NCI-H82 (cell line): ENCODE measurements around the gene SHC1.

ENCODE experiments used
- DNase-seq: peaks from one replicate; lab custom pipeline; 2025; lab: John Stamatoyannopoulos, UW

Gene SHC1

GRCh38 chr1:154970631-154971340 lies at the start of gene SHC1:
Gene SHC1, minus strand, starts transcription at chr1:154970747. Its CDS starts 221 bp downstream, at chr1:154970526.
- peak; percentile 98 for DNase-seq

GRCh38 chr1:155019377-155020245 lies 49.1 kb upstream of the SHC1 start:
- DNase-seq = no peak

- DNase-seq = peak; percentile 40
These were observed 48.2 kb upstream of the SHC1 start for GRCh38 chr1:155018617-155019348.

- no peak for DNase-seq
These were observed 47.4 kb upstream of the SHC1 start for GRCh38 chr1:155017946-155018316.

- peak; percentile 99 for DNase-seq
These were observed 46.7 kb upstream of the SHC1 start for GRCh38 chr1:155017041-155017945.

- no peak for DNase-seq
These were observed 45.8 kb upstream of the SHC1 start for GRCh38 chr1:155016231-155016831.

GRCh38 chr1:155015527-155016230 lies 45.1 kb upstream of the SHC1 start:
- DNase-seq = no peak

- no peak for DNase-seq
These were observed 44.4 kb upstream of the SHC1 start for GRCh38 chr1:155014709-155015508.

GRCh38 chr1:155013632-155014031 lies 43.1 kb upstream of the SHC1 start:
- DNase-seq = no peak

GRCh38 chr1:155012776-155013602 lies 42.4 kb upstream of the SHC1 start:
- DNase-seq = no peak

GRCh38 chr1:155012026-155012546 lies 41.5 kb upstream of the SHC1 start:
- peak; percentile 99 for DNase-seq

GRCh38 chr1:155011437-155012025 lies 41.0 kb upstream of the SHC1 start:
- no peak for DNase-seq

- DNase-seq = peak; percentile 94
These were observed 40.5 kb upstream of the SHC1 start for GRCh38 chr1:155011004-155011416.

GRCh38 chr1:155010211-155010918 lies 39.8 kb upstream of the SHC1 start:
- DNase-seq = peak; percentile 68

GRCh38 chr1:155009742-155010141 lies 39.2 kb upstream of the SHC1 start:
- no peak for DNase-seq

- DNase-seq = no peak
These were observed 38.7 kb upstream of the SHC1 start for GRCh38 chr1:155009221-155009711.
